ENCODE measurements around the gene LRP11. TPM values are rescaled to one million over a fixed set of nuclear protein-coding genes. Genes with fewer than 3 reads are reported as not detected.

LRP11 gene
- total and polyA plus RNA-seq, 9 of the 15 experiments (the other 6 are each of a cell fraction or from before 2014, with no cell fraction given) = 0.51 to 3.5 (median 2.4) TPM

- TF ChIP-seq MGA (IDR thresholded peaks at IDR 0.05) (no peak), NR1H2 (CRISPR knock-in tag; IDR thresholded peaks at IDR 0.05) (no peak), TAF15 (IDR thresholded peaks at IDR 0.05; ENCODE audit: low read depth, low read length) (no peak), UBTF (IDR thresholded peaks at IDR 0.05; ENCODE audit: borderline replicate concordance in 1 of 2, low read depth in 2 of 2, low read length in 2 of 2) (no peak), ZNF143 (CRISPR knock-in tag; IDR thresholded peaks at IDR 0.05) (no peak), IRF1 (CRISPR knock-in tag; IDR thresholded peaks at IDR 0.05; ENCODE audit: borderline replicate concordance) (no peak), CBFA2T3 (IDR thresholded peaks at IDR 0.05) (peak; percentile 29; the same call in 1 of the 2 replicates), NFRKB (IDR thresholded peaks at IDR 0.05; ENCODE audit: low read depth) (no peak), ATF3 (IDR thresholded peaks at IDR 0.05) (peak; percentile 63), ATF3 (CRISPR knock-in tag; conservative IDR thresholded peaks at IDR 0.05) (0 out of 2 replicates have a peak, but pooled peaks have one; percentile 28), L3MBTL2 (IDR thresholded peaks at IDR 0.05) (no peak), FOXA3 (CRISPR knock-in tag; conservative IDR thresholded peaks at IDR 0.05 in 1 of 2, IDR thresholded peaks at IDR 0.05 in 1 of 2) (no peak)
Observed at GRCh38 chr6:149913085-149913484, 48.9 kb upstream of the LRP11 start (continued).
